Gastrocnemius medialis (tissue), 4 donors: ENCODE measurements around the gene MCF2.

ENCODE experiments used
- CTCF ChIP-seq, 5 experiments: fragments of 450-650 bp in 3 of 5; fragments of 200-600 bp in 2 of 5; sonication (generic) in 2 of 5; IDR thresholded peaks in 4 of 5; conservative IDR thresholded peaks in 1 of 5; 1 replicate in 4 of 5; 2 replicates in 1 of 5; pipeline ENCODE4 v1.5.1; 2016 to 2019; ENCODE audit warnings: antibody characterized with exemption in 5 of 5, mild to moderate bottlenecking in 3 of 5, moderate library complexity in 3 of 5
- POLR2A ChIP-seq, 2 donors: fragments of 450-650 bp; IDR thresholded peaks; one replicate each; pipeline ENCODE4 v1.6.1; 2017; ENCODE audit warnings: antibody characterized with exemption in 2 of 2, mild to moderate bottlenecking in 2 of 2, moderate library complexity in 2 of 2

GRCh38 chrX:139738581-139738980 lies 30.6 kb upstream of the MCF2 start:
- TF ChIP-seq CTCF (IDR thresholded peaks at IDR 0.05 in 4 of 5, conservative IDR thresholded peaks at IDR 0.05 in 1 of 5), result no peak
- TF ChIP-seq POLR2A (IDR thresholded peaks at IDR 0.05), result no peak
